A204.1 (cell line): ENCODE results near the gene THYN1.
"Not testable (repeated sequence)": the region's sequence is repeated elsewhere in the genome, so short reads cannot be mapped to it uniquely, and the experiment has no call there.

Experiments
- FAIRE-seq: peaks from 2 replicates; lab custom pipeline; 2012; peaks lifted over from hg19 to GRCh38; lab: Jason Lieb, UNC

THYN1 gene

GRCh38 chr11:134253188-134253993, at the start of gene THYN1, which contains the start of gene ACAD8:
THYN1 (minus strand) TSS chr11:134253352; CDS start chr11:134252882, 470 bp downstream.
ACAD8 (plus strand) TSS chr11:134253568; CDS start chr11:134253601, 33 bp downstream.
- peak; percentile 51 for FAIRE-seq

DNA sequence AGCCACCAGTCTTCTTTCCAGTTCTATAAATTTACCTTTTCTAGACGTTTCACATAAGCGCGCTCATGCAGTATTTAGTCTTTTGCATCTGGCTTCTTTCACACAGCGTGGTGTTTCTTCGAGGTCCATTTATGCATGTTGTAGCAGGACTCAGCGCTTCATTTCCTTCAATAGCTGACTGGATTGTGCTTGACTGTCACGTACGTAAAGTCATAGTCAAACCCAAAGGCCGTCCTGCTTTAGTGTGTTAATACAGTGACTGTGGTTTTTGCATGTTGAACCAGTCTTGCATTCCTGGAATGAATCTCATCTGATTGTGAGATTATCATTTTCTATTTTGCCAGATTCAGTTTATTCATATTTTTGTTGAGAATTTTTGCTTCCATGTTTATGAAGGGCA, 41.5 kb upstream of the THYN1 start:
- no peak for FAIRE-seq

DNA sequence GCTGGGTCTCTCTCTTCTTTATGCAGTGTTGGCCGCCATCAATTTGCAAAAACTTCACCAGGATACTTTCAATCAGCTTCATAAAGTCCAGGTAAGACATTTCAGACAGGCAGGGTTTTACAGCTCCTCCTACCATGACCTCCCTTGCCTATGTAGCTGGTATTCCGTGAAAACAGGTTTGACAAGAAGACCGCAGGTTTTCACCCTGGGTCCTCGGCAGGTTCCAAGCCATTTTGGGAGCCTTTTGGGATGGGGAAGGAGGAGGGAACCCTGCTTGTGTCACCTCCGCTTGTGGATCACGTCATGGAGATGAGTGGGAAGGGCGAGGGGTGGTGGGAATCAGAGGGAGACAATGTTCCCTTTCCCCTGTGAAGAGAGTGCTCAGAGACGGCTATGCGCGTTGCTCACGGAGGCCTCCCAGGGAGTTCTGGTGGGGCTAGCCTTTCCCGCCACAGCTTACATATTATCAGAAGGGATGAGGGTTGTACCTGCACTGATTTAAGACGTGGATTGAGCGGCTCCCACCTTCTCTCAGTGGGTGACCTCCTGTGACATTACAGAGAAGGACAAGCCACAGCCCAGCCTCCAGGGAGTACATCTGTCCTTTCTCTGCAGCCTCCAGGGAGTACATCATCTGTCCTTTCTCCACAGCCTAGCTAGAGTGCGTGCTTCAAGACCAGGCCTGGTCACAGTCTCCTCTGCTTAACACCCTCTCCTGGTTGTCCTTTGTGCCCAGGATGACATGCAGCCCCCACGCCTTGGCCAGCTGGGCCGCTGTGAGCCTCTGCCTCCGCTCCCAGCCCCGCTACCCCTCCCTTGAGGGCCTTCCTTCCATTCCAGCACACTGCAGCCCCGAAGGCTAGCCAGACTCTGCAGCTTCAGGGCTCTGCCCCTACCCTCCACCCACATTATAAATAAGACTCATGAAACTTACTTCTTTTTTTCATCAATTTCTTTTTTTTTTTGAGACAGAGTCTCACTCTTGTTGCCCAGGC, 40.3 kb upstream of the THYN1 start:
- no peak for FAIRE-seq

DNA sequence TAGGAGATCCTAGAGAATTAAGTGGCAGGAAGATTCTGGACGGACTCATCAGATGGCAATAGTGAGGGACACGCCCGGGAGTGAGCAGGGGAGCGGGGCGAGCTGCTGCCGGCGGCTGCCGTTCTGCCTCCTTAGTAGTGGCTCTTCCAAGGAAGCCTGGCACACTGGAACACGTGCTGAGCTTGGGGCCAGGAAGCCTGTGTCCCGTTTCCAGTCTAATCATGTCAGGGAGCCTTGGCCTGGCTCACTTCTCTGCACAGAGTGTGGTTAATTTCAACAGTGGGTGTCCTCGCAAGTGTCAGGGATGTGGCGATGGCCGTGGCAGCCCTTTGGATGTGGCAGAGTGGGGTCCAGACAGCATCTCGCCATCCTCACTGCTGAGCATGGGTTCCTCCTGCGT, 39.5 kb upstream of the THYN1 start:
- no peak for FAIRE-seq

- no peak for FAIRE-seq
Measured at GRCh38 chr11:134291196-134291595, 38.0 kb upstream of the THYN1 start.

- no peak for FAIRE-seq
Measured at GRCh38 chr11:134290646-134291045, 37.5 kb upstream of the THYN1 start.

- FAIRE-seq: no peak
Measured at GRCh38 chr11:134289789-134290188, 36.6 kb upstream of the THYN1 start.

DNA sequence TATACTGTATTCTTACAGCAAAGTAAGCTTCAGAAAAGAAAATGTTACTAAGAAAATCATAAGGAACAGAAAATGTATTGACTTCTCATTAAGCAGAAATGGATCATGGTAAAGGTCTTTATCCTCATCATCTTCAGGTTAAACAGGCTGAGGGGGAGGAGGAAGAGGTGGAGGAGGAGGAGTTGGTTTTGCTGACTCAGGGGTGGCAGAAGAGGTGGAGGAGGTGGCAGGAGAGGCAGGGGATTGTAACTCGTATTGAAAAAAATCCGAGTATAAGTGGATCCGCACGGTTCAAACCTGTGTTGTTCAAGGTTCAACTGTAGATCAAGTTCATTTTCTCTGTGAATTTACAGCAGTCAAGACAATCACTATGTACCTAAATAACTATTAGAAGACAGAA, 36.0 kb upstream of the THYN1 start:
- FAIRE-seq: no peak

DNA sequence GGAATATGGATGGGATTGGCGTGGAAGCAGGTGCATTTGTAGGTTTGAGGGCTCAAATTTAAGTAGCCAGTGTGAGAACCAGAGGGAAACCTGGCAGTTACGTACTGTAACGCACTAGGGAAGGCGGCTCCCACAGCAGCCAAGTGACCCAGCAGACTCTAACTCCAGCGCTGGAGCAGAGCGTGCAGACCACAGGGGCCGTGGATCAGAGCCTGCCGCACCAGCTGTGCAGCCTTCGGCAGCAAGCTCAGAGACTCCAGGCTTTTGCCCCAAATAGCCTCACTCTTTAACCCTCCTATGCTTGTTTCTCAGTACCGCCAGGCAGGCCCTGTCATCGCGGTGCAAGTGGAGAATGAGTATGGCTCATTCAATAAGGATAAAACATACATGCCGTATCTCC, 35.3 kb upstream of the THYN1 start:
- FAIRE-seq: no peak

GRCh38 chr11:134287561-134287960, 34.4 kb upstream of the THYN1 start:
- FAIRE-seq: no peak

DNA sequence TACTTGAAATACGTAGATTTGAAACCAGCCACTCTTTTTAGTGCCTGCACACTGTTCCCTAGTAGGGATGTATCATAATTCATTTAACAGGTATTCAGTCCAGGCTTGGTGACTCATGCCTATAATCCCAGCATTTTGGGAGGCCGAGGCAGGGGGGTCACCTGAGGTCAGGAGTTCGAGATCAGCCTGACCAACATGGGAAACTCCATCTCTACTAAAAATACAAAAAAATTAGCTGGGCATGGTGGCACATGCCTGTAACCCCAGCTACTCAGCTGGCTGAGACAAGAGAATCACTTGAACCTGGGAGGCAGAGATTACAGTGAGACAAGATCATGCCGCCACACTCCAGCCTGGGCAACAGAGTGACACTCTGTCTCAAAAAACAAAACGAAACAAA, 31.2 kb upstream of the THYN1 start:
- not testable (repeated sequence) for FAIRE-seq

DNA sequence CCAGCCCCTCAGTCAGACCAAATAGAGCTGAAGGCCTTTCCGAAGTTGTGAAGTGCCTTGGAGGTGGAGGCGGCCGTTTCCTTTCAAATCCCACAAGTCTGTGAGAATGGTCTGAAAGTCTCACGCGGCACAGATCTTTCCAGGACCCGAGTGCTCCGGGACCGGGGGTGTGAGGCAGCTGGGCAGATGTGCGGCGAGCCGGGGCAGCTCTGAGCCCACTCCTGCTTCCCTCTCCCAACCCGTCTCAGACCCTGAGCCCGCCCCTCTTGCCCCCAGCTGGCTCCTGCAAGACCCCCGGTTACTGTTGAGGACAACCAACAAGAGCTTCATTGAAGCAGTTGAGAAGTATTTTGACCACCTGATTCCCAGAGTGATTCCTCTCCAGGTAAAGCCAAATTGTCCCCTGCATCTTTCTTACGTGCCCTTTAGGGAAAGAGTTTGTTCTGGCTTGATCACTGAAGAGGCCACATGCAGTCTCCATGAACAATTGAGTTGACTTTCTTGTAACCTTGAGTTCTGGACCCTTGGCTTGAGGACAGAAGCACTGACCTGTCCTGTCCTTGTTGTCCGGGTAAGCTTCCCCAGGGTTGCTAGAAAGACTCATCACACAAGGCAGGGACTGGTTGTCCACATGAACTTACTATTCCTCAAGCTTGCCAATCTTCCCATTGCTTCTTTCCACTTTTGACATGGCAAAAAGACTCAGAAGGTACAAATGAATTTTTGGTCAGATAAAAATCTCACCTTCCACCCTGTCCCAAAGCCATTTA, 30.5 kb upstream of the THYN1 start:
- FAIRE-seq: no peak

DNA sequence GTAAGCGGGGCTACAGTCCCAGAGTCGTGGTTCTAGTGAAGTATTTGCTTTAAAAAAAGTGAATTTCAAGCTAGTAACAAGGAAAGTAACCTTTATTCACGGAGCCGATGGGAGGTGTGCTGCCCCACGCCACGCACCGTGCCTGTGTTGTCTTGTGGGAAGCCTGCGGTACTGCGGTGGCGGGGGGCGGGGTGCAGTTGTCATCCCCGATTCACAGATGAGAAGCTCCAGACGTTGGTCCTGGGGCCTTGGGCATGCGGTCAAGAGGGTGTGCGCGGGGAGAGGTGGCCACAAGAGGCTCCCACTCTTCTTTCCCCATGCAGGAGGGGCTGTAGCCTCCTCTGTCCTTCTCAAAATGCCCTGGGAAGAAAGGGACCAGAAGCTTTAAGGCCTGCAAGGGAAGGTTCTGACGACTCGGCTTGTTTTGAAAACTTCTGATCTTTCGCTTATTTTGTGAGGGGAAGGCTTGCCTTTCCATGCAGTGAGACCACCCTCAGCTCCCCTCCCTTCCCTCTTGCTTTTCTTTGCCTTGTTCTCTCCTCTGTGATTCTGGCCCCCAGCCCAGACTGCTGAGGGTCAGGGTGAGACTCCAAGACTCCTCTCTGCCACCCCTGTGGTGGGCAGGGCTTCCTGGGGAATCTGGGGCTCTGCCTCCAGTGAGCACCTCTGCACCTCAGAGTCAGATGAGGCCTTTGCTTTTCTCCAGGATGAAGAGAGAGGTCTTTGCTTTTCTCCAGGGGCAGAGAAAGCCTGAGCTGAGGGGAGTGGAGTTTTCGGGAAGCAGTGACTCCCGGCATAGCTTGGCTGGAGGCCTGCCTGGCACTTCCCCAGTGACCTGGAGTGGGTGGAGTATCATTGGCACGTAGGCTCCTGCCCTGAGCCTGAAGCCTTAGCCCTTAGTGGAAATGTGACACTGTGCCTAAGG, 29.2 kb upstream of the THYN1 start:
- no peak for FAIRE-seq

GRCh38 chr11:134281635-134282034, 28.5 kb upstream of the THYN1 start:
- not testable (repeated sequence) for FAIRE-seq

DNA sequence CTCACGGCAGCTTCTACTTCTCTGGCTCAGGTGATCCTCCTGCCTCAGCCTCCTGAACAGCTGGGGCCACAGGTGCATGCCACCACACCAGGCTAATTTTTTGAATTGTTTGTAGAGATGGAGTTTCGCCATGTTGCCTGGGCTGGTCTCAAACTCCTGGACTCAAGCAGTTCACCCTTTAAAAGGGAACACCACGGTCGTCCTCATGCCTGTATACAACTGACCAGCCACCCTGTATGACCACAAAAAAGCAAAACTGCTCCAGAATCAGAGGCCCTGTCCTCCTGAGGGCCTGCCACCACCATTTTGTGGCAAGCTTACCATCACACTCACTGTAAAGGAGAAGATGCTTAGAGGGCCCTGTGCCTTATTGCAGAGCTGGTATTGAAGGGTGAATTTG, 25.2 kb upstream of the THYN1 start:
- no peak for FAIRE-seq

- FAIRE-seq: no peak
Measured at GRCh38 chr11:134277183-134278001, 24.2 kb upstream of the THYN1 start.

DNA sequence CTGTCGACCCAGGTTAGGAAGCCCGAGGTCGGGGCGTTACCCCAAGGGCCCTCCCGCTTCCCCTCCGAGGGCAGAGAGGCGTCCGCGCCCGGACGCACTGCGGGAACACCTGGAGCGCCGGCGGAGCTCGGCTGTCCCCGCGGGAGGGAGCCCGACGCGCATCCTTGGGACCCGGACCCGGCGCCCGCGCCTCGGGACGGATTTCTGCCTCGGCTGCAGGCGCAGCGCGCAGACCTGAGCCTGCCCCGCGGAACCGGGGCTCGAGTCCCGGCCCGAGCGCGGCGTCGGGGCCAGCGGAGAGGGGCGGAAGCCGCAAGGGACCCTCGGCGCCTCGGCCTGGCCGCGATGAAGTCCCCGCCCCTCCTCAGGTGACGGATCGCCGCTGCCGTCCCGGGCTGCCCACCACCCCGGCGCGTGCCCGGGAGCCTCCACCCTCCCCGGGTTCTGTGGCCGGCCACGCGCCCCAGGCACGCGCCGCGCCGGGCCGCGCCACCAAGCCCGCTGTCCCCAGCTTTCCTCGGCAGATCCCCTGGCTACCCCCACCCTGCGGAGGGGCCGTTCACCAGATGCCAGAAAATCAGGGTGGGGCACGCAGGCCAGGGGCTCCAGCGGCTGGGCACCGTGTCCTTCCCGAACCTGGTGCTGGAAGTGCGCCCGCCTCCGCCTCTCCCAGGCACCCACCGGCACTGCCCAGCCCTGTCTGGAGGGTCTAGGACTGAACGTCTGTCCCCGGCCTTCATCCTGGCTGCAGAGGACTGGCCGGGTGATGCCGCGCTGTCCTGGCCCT, 23.4 kb upstream of the THYN1 start:
- no peak for FAIRE-seq

DNA sequence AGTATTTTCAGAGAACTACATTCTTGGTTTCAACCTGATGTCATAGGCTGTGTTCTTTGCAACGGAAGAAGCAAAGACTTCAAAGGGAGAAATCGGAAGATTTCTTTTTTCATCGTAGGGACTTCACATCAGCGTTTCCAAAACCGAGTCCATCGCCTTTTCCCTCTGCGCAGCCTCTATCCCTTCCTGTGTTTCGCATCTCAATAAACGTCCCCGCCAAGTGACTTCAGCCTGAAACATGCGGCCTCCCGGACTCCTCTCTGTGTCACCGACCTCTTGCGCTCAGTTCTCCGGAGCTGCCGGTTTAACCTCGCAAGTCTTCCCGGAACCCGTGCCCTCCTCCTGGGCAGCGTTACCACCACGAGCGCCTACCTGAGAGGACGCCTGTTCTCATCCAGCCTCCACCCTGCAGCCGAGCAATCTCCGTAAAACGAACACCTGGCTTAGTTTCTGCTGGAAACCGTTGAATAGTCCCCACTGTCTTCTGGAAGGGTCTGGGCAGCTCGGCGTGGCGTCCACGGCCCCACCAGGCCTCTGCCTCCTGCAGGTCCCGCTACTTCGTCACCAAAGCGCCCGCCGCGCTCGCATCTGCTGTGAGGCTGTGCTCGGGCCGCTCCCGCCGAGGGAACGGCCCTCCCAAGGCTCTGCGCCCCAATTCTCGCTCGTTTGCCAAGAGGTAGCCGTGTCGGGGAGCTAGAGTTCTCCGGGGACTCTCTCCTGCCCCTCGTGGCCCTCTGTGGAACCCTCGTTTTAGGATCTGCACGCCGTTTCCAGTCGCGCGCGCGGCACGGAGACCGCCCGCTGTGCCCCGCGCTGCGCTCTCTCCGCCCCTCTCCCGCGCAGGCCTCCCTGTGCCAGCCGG, 22.6 kb upstream of the THYN1 start, which contains the start of gene GLB1L3:
GLB1L3 (plus strand) TSS at position 846 of the 862 bp plus-strand sequence. CDS start 362 bp downstream, outside the sequence.
- no peak for FAIRE-seq
